Stimulated activated CD4-positive, alpha-beta T cell treated with anti-CD3 and anti-CD28 coated beads, Interleukin-12 subunit alpha, Interleukin-12 subunit beta, amount 100 ng/mL, for 48 hours (primary cell): ENCODE results near the gene GCG.
A peak's percentile ranks its signal among the peaks of the same experiment; 100 is the strongest.

Experiments used
- DNase-seq, 3 donors: peaks; one replicate each; pipeline ENCODE4 v3.0.0-alpha.2; 2020; ENCODE audit warnings: low read depth in 2 of 3, low spot score in 1 of 3

GCG gene

DNA sequence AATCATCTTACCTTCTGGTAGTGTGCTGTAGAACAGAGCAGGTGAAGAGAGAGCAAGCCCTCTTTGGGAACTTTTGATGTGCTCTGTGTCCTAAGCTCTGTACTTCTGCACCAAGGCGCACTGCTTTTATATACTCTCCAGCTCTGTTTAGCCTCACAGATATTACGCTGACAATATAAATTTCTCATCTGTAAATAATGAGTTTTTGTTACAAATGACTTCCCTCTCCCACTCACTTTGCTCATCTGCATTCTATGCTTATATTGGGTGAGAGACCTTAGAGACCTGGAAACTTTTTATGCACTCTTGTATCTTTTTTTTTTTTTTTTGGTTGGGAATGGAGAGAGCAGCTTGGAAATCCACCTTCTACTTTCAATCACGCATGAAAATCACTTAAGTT is at the start of gene GCG:
GCG (minus strand) TSS at position 101 of the 400 bp plus-strand sequence. CDS start 3,069 bp downstream, outside the sequence.
- no peak for DNase-seq

DNA sequence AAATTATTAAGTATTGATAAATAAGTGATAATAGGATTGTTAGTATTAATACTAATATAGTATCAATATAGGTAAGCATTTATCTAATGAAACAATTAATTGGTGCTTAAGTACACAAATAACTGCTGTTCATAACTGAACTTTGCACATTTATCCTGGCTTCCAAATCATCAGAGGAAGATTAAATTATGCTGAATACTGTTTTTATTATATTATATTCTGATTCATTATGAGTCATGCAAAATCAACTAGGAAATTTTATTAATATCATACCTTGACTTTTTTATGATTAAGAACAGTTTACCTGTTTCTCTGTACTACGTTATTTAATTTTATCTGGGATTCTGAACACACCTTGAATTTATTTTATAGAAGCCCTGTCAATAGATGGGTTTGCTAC is 48.6 kb upstream of the GCG start:
- DNase-seq: no peak

DNA sequence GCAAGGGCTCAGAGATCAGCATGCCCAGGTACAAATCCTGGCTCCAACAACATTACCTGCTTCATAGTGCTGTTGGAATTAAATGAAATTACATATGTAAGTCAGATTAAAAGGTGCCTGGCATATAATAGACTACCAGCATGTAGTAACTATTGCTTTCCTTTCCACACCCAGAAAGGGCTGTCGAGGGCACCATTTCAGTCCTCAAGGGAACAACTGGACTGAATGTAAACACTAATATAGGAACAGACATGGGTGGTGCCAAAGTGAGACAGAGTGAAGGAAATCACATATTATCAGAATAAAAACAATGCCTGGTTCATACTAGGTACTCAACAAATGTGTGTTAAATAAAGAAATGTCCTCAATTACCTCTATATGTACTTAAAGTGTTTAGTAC is 47.9 kb upstream of the GCG start:
- DNase-seq: no peak

DNA sequence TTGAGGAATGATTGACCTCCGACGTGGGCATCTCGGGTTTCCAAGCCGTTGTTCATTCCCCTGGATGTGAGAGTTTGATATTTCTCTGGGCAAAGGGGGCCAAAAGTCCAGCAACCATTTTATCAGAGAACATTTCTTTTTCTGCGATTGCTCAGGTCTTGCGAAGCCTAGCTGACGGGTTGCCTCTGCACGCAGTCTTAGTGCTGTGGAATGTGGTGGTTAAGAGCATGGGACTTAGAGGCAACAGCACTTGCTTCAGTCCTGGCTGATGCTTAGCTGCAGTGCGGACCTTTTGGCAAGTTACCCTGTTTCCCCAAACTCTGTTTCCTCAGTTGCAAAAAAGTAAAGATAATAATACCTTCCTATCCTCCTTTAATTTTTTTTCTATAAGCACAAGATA is 46.2 kb upstream of the GCG start:
- no peak for DNase-seq

DNA sequence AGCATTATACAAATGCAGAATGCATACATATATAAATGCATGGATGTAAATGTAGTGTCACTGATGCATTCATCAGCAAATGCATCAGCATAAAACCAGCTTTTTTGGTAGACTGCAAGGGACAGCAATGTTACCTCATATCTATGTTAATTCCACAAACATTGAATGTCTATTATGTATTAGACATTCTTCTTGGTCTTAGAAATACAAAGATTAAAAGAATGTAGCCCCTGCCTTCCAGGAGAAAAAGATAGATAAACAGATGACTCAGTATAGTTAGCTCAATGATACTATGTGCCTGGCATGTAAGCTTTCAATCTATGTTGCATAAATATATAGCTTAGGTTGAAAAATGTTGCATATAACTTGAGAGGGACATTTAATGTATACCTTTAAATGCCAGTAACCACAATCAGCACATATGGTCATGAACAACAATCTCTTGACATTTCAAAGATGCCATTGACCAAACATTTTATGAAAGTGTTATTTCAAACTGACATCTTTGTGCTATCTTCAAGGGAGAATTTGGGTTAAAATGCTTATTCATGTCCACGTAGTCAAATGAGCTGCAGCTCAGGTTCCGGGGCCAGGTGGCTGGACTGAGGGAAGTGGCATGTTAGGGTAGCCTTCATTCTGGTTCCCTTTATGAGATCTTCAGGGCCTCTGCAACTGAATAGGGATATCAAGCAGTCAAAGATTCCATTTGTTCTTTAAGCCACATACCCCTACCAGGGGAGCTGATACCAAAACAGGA is 45.2 kb upstream of the GCG start:
- no peak for DNase-seq

DNA sequence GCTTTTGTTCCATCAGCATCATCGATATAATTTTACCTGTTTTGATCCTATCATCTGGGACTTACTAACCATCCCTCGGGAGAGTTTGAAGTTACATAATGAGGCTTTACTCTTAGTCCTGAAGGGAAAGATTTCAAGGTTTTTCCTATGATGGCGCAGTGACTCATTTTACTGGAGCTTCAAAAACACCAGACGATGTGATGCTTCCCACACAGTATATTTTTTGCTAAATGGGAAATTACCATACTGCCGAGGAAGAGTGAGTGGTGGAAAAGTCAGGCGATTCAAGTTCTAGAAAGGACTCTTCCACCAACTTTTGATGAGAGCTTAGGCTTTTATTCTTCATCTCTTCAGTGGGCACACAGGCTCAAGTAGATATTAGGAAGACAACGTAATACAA is 44.6 kb upstream of the GCG start:
- no peak for DNase-seq

DNA sequence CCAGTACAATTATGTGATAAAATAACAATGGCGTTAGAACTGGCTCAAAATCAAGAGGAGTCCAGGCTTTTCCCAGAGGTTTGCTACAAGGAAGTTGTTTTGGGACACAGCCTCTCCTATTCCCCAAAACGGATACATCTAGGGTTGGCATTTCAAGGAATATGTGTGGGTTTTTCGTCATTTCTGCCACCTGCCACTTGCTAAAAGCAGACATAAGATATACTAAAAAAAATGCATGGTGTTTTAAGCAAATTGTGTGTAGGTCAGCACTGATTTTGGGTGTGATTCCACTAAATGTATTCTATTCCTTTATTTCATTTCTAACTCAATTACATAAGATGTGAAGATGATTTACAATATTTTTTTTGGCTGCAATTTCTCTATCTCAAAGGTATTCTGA is 36.4 kb upstream of the GCG start:
- DNase-seq: no peak

DNA sequence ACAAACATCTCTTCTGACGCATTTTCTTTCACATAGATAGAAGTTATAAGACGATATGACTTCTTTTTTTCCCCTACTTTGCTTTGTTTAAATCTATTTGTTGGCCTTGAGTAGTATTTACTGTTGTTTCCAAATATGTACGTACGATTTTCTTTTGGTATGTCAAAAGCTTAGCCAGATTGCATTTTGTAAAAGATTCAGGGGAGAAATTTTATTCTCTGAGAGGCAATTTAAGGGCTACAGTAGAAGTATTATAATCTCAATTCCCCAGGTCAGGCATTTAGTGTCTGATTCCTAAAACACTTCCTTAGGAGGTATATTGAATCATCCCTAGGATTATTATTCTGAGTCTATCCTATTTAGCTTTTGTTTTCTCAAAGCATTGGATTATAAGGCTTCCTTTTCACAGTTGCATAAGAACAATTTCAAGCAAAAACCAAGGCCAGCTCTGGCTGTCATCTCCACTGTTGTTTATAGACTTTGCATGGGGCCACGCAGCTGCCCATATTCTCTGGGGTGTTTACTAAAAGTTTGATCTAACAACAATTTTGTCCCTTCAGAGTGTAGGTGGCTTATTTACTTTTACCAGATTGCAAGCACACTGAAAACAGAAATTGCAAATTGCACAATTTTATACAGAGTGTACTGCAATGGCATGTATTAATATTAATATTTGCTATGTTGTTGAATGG is 33.6 kb upstream of the GCG start:
- DNase-seq: no peak

DNA sequence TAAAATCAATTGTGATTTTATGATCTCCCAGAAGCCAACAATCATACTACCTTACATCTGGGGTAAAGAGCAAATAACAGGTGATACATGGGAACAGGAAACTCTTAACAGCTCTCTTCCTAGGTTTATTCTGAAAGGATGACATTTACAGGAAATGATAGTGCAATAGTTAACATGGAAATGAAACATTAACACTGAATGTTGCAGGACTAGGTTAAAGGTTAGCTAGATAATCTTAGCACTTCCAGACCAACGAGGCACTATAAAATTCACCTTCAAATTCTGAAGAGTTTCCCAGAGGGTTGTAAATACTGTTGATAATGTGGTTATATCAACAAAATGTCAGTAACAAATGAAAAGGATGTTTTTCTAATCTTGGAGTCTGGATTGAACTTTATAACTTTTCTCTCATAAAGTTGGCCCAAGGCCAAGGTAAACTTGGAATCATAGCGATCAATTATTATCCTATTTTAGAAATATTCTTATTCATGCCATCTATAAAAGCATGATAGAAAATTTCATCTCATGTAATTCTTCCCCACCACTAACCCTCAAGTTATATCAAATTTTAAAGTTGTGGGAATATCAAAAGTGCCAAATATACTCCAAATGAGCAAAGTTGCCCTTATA is 32.9 kb upstream of the GCG start:
- DNase-seq: no peak

DNA sequence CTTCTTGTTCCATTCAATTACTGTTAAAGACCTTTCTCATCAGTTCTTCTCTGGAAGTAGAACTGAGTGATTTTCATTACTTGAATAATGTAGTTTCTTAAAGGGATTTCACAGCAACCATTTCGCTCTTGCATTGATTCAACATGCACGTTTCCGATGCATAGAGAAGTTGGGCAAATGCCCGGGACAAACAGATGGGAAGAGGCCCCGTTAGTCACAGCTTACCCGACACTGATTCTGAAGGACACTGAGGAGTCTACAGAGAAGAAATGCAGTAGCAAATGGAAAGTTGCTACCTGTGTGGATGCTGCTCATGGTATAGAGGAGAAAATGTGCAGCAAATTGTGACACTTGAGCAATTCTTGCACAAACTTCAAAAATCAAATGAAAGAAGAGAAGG is 32.3 kb upstream of the GCG start:
- no peak for DNase-seq

DNA sequence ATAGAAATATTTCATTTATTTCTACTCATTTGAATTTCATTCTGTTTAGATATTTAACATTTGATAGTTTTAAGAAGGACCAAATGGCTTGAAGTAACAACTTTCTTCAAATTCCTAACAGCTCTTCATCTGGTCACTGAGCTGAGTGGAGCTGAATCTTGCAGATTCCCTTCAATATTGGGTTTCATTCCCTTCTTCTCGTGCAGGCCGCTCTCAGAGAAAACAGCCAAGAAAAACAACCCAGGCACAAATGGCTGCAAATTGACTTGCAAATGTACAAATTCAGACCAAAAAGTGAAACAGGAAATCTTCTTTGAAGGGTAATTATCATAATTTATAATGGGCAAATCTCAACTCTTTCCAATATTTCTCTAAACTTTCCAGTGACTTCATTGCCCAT is 30.3 kb upstream of the GCG start:
- DNase-seq: no peak

DNA sequence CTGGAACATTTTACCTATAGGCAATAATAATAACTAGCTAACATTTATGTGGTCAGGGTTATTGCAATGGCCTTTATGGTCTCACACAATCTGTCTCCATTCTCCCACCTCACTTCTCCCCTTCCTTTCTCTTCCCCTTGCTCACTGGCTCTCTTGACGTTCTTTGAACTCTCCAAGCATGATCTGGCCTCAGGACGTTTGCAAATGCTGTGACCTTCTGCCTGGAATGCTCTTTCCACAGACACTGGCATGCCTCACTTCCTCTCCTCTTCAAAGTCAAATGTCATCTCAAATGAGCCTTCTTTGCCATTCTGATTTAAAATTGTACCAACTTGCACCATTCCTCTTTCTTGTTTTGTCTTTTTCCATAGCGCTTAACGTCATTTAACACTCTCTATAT is 25.3 kb upstream of the GCG start:
- no peak for DNase-seq

DNA sequence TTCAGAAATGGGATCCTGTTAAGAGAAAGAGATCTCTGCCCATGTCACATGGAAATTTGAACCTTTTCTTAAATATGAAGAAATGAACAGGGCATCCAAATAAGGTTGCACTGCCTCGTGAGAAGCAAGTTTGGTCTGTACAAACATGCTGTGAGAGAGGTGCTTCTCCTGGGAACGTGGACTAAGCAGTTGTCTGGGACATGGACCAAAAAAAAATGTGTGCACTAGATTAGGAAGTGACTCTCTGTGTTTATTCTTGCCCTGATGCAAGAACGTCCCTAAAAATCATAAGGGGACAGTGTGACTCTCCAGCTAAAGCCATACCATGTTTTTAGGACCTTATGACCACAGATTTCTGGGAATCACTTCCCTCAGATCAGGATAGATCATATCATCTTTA is 23.7 kb upstream of the GCG start:
- no peak for DNase-seq

DNA sequence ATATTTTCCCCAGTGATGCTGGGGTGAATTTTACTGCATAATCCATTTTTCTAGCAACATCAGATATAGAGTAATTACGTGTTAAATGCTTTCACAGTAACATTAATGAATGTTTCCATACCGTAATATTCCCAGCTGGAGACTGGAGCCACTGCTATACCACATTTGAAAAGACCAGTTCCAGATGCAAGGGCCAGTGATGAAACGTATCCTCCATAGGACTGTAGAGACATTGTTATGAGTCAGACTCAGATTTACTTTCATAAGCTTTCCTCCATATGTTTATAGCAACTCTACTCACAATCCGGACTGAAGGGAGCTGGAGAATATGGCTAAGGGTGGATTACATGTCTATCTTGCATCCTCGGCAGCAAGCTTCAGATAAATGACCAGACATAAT is 22.7 kb upstream of the GCG start:
- DNase-seq: no peak

DNA sequence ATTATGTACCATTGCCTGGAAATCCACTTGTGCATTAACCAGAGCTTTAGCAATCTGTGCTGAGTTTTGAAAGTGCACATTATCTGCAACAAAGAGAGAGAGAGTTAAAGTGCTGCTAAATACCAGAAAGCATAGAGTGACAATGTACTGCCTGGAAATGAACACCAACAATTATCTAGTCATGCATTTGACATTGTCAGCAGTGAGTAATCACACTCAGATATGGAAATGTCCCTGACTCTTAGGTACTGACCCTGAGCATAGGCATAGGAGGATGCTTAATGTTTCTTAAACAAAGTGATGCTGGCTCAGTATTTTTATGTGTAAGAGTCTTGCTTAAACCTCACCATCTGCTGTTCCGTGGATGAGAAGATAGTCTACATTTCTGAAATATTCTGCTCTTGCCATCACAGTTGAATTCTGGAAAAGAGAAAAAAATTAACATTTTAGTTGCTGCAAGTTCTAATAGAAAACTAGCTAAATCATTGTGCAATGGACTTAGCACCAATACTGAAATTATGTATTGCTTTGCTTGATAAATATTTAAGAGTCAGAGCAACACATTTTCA is 20.8 kb upstream of the GCG start:
- DNase-seq: no peak

DNA sequence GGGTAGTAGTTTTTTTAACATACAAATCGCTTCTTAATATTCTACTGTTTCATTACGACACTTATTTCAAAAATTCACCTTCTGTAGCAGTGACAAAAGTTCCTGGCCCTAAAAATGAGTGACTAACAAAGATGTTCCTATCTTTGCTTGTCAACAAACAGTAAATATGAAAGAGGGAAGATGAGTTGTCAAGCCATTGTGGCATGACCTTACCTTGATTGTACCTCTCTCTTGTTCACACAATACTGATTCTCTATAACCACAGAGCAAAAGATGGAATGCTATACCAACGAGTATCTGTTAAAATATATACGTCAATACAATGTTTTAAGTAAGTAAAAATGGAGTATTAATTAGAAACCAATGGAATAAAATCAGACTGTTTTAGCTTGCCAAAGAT is 14.7 kb upstream of the GCG start:
- no peak for DNase-seq

DNA sequence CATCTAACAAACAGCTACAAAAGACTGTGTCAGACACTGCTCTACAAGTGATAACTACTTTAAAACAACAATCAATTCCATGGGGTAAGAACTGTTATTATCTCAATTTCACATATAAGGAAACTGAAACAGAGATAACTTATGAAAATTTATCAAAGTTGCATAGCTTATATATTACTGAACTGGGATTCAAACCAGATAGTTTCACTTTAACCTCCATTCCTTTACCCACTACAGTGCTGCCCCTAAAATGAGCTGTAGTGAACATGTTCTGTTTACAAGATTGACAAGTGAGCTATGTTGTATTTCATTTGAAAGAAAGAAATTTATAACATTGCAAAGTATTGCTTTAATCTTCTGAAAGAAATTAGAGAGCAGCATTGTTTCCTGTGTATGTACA is 14.1 kb upstream of the GCG start:
- DNase-seq: no peak

DNA sequence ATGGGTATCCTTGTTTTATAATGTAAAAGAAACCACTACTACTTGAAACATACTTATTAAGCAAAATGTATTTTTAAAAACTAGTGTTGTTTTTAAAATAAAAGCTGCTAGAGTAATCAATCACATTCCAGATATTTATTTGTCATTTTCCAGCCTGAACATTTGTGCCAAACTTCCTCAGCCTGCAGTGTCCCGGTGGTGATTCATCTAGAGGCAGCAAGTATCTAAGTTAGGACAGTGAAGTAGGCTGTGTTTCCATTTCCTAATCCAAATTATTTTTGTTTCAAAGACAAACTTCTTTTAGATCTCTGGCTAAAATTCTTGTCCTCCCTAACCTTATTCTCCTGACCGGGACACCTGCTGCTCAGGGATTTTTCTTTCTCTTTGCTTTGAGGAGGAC is 12.8 kb upstream of the GCG start:
- DNase-seq: no peak

DNA sequence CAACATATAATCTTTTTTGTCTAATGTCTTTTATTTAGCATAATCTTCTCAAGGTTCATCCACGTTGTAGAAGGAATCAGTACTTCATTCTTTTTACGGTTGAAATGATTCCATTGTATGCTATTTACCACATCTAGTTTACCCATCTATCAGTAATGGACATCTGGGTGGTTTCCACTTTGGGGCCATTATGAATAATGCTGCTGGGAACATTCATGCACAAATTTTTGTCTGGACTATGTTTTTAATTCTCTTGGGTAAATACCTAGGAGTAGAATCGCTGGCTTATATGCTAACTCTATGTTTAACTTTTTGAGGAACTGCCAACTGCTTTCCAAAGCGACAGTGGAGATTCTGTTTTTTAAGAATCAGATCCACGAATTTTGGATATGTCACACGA is 7.4 kb upstream of the GCG start:
- DNase-seq: no peak

DNA sequence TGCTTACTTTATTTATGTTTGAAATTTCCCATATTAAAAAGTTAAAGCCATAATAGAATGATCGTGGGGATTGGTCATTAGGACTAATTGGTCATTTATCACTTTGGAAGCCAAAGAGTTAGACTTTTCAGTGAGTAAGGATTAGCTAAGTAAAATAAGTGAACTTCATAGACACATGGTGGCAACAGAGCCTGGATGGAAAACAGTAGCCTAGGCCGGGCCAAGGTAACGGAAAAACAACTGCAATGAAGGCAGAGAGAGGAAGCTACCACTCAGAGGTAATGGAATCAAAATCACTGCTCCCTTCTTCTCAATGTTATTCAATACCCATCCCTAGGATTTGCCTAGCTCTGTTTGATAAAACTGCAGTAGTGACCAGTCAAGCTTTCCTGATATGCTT is 4.1 kb upstream of the GCG start:
- DNase-seq: no peak

DNA sequence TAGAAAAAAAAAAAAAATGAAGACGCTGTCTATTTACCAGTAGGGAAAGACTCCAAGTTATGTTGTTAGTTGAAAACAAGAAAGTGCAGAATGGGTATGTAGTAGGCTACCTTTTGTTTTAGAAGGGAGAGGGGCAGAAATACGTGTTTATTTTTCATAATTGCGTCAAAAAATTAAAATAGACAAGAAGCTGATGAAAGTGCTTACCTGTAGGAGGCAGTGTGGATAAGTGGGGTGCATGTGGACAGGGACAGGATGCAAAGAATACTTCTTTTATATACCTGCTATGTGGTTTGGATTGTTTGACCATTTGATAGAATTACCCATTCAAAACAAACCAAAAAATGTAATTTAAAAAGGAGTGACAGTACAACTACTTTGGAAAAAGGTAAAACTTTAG is 3.0 kb upstream of the GCG start:
- no peak for DNase-seq

DNA sequence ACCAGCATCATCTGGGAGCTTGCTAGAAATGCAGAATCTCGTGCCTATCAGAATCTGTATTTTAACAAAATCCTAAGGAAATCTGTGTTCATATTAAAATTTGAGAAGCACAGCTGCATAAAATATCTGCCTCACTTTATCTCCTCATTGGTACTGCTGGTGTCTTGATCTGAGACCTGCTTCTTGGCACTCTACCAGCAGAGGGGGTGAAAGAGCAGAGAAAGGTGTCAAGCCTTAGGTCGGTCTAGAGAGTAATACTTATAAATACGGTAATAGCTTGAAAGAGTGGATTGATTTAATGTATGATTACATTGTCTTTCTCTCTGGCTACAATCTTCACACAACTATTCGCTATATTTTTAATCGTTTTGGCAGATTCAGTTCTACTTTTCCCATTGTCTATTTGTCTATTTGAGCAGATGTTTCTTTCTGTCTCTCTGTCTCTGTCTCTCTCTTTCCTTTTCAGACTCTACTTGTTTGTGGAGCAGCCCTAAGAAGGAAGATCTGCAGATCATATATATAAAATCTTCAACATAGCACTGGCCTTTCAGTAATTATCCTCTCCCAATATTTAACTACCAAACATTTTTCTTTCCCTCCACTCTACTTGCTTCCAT is 1.7 kb upstream of the GCG start:
- DNase-seq: peak; percentile 27 to 71 (median 47)
